ENCODE results near the gene QSOX2.

The QSOX2 gene

DNA sequence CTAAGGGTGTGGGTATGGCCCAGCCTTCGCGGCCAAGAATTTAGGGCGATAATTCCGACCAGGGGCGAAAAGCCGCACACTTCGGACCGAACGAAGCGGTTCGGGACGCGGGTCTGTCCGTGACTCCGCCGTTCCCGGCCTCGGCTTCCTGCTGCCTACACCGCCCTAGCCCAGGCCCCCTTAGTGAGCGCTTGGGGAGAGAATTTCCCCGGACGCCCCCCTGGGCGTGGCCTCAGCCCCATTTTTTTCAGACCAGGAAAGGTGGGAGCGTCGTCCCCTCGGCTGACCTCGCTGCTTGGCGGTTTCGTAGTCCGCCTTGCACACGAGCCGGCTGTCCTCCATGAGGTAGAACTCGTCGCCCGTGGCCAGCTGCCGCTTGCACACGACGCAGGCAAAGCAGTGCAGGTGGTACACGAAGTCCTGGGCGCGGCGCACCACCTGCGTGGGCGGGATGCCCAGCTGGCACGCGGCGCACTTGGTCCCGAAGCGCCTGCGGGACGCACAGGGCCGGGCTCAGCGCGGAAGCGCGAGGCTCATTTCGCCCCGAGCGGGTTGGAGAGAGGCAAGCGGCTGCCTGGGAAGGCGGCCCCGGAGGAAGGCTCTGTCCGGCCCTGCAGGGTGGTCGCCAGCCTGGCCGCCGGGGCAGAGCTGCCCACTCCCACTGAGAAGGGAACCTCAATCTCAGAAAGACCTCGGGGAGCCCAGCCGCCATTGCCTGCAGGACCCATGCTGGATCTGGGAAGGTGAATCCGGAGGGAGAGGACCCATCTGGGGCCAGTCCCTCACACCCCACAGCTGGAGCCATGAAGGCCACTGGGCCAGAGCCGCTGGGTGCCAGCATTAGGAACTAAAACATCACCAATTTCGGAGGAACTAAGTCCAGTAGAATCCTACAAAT lies 46.0 kb downstream of the QSOX2 start:
- H3K9me3 ChIP-seq (ENCODE audit: control insufficient read depth, insufficient read depth, low read length) = no peaks in the 10 kb centered on the region
- no peak overlapping the region for H3K4me3 ChIP-seq (ENCODE audit: low read length)
- no peaks in the 10 kb centered on the region for H3K36me3 ChIP-seq (ENCODE audit: control insufficient read depth, insufficient read depth, low read length)
- peaks cover 12% of the 10 kb centered on the region for H3K4me1 ChIP-seq (ENCODE audit: control insufficient read depth, insufficient read depth, low read length)
- WGBS (ENCODE audit: insufficient coverage, insufficient read length) = no CpG with 5 or more reads among the region's 71 CpGs
- no peak overlapping the region for H3K27ac ChIP-seq (ENCODE audit: low read length)
- DNase-seq (ENCODE audit: low read depth, low spot score) = no peak
- H3K27me3 ChIP-seq (ENCODE audit: control insufficient read depth, insufficient read depth, low read length) = peaks cover 93% of the 10 kb centered on the region

DNA sequence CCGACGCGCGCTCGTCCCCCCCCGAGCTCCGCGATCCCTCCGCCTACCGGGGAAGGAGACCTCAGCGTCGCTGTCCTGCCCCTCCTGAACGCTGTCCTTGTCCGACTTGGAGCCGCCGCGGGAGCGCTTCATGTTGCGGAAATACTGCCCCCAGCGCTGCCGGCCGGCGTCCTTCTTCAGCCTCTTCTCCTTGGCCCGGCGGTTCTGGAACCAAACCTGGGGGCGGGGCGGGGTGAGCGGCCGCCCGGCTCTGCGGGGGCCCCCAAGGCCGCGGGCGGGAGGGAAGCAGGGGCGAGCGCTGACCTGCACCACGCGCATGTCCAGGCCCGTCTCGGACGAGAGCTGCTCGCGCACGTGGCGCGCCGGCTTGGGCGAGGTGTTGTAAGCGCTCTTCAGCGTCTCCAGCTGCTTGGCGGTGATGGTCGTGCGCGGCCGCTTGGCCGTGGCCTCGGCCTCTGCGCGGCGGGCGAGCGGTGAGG lies 47.0 kb downstream of the QSOX2 start:
- Histone ChIP-seq H3K4me1 (ENCODE audit: control insufficient read depth, insufficient read depth, low read length) (peaks cover 12% of the 10 kb centered on the region), H3K9me3 (ENCODE audit: control insufficient read depth, insufficient read depth, low read length) (no peaks in the 10 kb centered on the region), H3K27me3 (ENCODE audit: control insufficient read depth, insufficient read depth, low read length) (peaks cover 91% of the 10 kb centered on the region), H3K36me3 (ENCODE audit: control insufficient read depth, insufficient read depth, low read length) (no peaks in the 10 kb centered on the region), H3K27ac (ENCODE audit: low read length) (no peak overlapping the region), H3K4me3 (ENCODE audit: low read length) (no peak overlapping the region; the same call in 1 of the 2 replicates)
- no peak for DNase-seq (ENCODE audit: low read depth, low spot score)
- WGBS (ENCODE audit: insufficient coverage, insufficient read length) = no CpG with 5 or more reads among the region's 62 CpGs

DNA sequence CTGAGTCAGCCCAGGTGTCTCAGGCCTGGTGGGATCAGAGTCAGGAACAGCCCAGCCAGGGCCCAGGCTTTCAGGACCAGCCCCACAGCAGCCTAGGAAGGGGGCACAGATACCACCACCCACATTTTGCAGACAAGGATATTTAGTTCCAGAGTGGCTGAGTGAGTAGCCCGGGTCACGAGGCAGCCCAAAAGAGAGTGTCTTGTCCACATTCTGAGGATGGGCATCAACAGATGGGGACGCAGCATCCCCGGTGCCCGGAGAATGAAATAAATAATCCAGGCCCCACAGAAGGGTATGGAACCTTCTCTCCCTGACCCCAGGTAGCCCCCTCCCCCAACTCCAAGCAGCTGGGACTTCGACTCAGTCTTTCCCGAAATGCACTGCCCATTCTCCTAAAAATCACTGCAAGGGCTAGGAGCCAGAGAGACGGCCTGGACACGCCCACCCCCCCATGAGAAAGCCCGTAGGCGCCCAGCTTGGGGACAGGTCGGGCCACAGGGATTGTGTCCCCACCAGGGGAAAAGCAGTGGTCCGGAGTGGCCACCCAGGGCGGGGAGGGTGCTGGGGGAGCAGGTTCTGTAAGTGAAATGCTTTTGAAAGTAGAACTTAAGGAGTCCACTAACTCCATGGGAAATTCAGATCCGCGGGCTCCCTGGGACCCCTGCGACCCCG lies 47.5 kb downstream of the QSOX2 start:
- no peak for DNase-seq (ENCODE audit: low read depth, low spot score)
- Histone ChIP-seq H3K4me3 (ENCODE audit: low read length) (no peak overlapping the region), H3K27ac (ENCODE audit: low read length) (no peak overlapping the region), H3K9me3 (ENCODE audit: control insufficient read depth, insufficient read depth, low read length) (no peaks in the 10 kb centered on the region), H3K36me3 (ENCODE audit: control insufficient read depth, insufficient read depth, low read length) (no peaks in the 10 kb centered on the region), H3K4me1 (ENCODE audit: control insufficient read depth, insufficient read depth, low read length) (peaks cover 10% of the 10 kb centered on the region), H3K27me3 (ENCODE audit: control insufficient read depth, insufficient read depth, low read length) (peaks cover 90% of the 10 kb centered on the region)
- WGBS (ENCODE audit: insufficient coverage, insufficient read length) = no CpG with 5 or more reads among the region's 18 CpGs

DNA sequence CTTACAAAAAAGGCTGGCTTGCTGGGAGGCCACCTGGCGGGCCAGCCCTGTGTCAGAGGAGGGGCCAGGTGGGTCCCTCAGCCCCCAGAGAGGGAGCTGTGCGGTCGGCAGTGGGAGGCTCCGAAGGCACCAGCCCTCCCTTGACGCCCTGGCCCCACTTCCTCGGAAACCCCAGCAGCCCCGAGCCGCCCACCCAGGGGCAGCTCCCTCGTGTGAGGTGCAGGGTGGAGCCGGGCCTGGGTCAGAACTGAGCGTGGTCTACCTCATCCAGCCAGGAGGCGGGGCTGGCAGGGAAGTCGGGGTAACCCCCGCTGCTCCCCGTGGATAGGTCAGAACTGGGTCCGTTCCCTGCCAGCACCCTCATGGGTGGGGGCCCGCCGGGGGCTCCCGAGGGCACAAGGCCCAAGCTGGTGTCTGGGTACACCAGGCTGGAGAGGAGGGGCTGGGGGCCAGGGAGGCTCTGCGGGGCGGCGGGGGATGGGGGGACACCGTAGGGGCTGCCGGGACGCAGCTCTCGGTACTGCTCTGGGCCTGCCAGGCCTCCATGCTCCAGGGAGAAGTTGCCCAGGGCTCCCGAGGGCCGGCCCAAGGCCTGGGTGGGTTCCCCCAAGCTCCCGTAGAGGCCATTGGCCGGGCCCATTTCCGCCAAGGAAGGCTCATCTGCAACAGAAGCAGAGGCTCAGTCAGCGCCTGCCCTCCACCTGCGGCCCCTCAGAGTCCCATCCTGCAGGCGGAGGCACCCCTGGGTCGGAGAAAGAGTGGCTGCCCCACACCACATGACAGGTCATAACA lies 48.3 kb downstream of the QSOX2 start:
- Histone ChIP-seq H3K27ac (ENCODE audit: low read length) (no peak overlapping the region), H3K36me3 (ENCODE audit: control insufficient read depth, insufficient read depth, low read length) (no peaks in the 10 kb centered on the region), H3K9me3 (ENCODE audit: control insufficient read depth, insufficient read depth, low read length) (no peaks in the 10 kb centered on the region), H3K27me3 (ENCODE audit: control insufficient read depth, insufficient read depth, low read length) (peaks cover 91% of the 10 kb centered on the region), H3K4me3 (ENCODE audit: low read length) (no peak overlapping the region), H3K4me1 (ENCODE audit: control insufficient read depth, insufficient read depth, low read length) (peaks cover 10% of the 10 kb centered on the region)
- WGBS (ENCODE audit: insufficient coverage, insufficient read length) = no CpG with 5 or more reads among the region's 35 CpGs
- DNase-seq (ENCODE audit: low read depth, low spot score) = no peak

DNA sequence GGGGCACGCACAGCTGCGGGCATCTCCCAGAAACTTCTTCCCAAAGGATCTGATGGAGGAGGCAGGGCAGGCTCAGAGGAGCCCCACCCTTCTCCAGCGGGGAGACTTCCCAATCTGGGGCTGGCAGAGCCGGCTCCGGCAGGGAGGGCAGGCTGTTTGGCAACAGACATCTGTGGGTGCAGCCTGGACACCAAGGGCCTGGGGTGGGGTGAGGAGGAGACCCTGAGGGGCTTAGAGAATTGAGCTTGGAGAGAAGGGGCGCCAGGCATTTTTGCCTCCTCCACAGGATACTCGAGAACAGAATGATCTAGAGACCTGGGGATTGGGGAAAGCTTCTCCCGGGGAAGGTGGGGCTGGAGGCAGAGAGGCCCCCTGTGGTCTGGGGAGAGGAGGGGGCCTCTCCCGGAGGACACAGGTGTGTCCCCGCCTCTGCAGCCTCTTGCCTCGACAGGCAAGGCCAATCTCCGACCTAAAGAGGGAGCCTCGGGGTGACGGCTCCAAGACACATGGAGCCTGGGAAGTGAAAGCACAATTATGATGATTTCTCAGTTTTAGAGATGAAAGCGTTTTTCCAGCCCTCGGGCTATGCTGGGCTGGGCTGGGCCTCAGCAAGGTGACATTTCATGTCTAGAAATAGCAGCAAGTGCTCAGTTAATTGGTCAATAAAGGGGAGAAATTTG lies 49.1 kb downstream of the QSOX2 start:
- H3K4me1 ChIP-seq (ENCODE audit: control insufficient read depth, insufficient read depth, low read length) = peaks cover 10% of the 10 kb centered on the region
- DNase-seq (ENCODE audit: low read depth, low spot score) = no peak
- no peak overlapping the region for H3K27ac ChIP-seq (ENCODE audit: low read length)
- H3K9me3 ChIP-seq (ENCODE audit: control insufficient read depth, insufficient read depth, low read length) = no peaks in the 10 kb centered on the region
- no peaks in the 10 kb centered on the region for H3K36me3 ChIP-seq (ENCODE audit: control insufficient read depth, insufficient read depth, low read length)
- peaks cover 91% of the 10 kb centered on the region for H3K27me3 ChIP-seq (ENCODE audit: control insufficient read depth, insufficient read depth, low read length)
- WGBS (ENCODE audit: insufficient coverage, insufficient read length) = no CpG with 5 or more reads among the region's 16 CpGs
- no peak overlapping the region for H3K4me3 ChIP-seq (ENCODE audit: low read length)

DNA sequence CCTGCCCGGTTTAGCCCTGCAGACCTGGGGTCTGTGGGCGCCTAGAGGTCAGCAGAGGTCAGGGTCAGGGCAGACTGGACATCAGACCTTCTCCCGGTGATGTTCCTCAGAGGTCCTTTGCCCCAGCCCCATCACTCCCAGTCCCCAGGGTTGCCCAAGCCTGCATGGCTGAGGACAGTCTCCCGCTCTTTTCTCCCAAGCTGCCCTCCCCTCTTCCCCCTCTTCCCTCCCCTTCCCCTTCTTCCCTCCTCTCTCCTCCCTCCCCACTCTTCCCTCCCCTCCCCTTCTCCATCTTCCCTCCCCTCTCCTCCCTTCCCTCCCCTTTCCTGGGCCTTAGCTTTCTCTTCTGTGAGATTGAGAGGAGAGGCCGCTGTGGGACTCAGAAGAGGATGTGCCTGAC lies 51.1 kb downstream of the QSOX2 start:
- Histone ChIP-seq H3K4me1 (ENCODE audit: control insufficient read depth, insufficient read depth, low read length) (peaks cover 10% of the 10 kb centered on the region), H3K4me3 (ENCODE audit: low read length) (no peak overlapping the region), H3K9me3 (ENCODE audit: control insufficient read depth, insufficient read depth, low read length) (no peaks in the 10 kb centered on the region), H3K27ac (ENCODE audit: low read length) (no peak overlapping the region), H3K36me3 (ENCODE audit: control insufficient read depth, insufficient read depth, low read length) (no peaks in the 10 kb centered on the region), H3K27me3 (ENCODE audit: control insufficient read depth, insufficient read depth, low read length) (peaks cover 78% of the 10 kb centered on the region)
- no peak for DNase-seq (ENCODE audit: low read depth, low spot score)
- WGBS (ENCODE audit: insufficient coverage, insufficient read length) = no CpG with 5 or more reads among the region's 5 CpGs

DNA sequence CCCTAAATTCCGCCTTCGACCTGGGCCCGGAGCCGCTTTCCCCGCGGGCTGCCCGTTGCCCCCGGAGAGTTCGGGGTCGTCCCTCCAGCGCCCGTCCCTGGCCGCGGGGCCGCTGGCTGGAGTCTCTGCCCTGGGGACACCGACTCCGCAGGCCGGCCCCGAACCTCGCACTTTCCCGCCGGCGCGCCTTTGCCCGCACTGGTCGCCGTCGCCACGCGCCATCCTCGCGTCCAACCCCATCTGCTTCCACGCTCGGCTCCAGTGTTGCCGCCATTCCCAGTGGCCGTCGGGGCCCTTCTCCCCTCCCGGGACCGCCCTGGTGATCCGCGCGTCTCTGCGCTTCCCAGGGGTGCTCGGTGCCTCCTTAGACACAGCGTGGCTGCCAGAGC lies 51.7 kb downstream of the QSOX2 start:
- WGBS (ENCODE audit: insufficient coverage, insufficient read length) = no CpG with 5 or more reads among the region's 45 CpGs
- Histone ChIP-seq H3K9me3 (ENCODE audit: control insufficient read depth, insufficient read depth, low read length) (no peaks in the 10 kb centered on the region), H3K27me3 (ENCODE audit: control insufficient read depth, insufficient read depth, low read length) (peaks cover 73% of the 10 kb centered on the region), H3K36me3 (ENCODE audit: control insufficient read depth, insufficient read depth, low read length) (no peaks in the 10 kb centered on the region), H3K4me3 (ENCODE audit: low read length) (peak overlapping the region; percentile 11; the same call in 1 of the 2 replicates), H3K4me1 (ENCODE audit: control insufficient read depth, insufficient read depth, low read length) (peaks cover 10% of the 10 kb centered on the region), H3K27ac (ENCODE audit: low read length) (no peak overlapping the region)
- no peak for DNase-seq (ENCODE audit: low read depth, low spot score)

DNA sequence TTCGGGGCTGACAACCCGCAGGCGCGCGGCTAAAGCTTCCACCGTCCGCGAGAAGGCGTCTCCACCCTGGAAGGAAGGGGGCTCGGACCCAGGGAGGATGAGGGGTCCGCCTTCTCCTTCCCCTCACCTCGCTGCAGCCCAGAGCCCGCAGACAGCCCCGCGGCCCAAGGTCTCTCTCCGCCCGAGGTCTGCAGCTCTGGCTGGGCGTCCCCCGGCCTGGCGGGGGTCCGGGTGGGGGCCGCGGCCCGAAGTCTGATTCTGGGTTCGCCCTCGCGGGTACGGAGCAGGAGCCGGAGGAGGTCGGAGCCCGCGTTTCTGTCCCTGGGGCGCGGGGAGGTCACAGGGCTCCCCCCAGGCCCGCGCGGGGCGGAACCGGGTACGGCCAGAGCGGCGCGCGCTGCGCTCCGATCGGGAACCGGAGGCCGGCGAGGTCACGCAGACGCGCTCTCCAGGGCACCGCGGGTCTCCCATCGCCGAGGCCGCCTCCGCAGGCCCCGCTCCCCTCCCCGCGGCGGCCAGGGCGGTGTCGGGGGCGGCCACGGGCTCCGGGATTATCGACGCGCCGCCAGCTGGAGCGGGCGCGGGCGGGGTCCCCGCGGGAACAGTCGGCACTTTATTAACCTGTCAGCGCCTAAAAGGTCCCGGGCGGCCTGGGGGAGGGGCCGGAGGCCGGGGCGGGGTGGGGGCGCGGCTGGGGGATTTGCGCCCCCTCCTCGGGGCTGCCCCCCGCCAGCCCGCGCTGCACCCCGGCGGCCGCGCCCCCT lies 52.3 kb downstream of the QSOX2 start:
- no peak for DNase-seq (ENCODE audit: low read depth, low spot score)
- Histone ChIP-seq H3K9me3 (ENCODE audit: control insufficient read depth, insufficient read depth, low read length) (no peaks in the 10 kb centered on the region), H3K4me1 (ENCODE audit: control insufficient read depth, insufficient read depth, low read length) (peaks cover 8% of the 10 kb centered on the region), H3K27me3 (ENCODE audit: control insufficient read depth, insufficient read depth, low read length) (peaks cover 67% of the 10 kb centered on the region), H3K27ac (ENCODE audit: low read length) (no peak overlapping the region), H3K4me3 (ENCODE audit: low read length) (peak overlapping the region; percentile 15; the same call in 1 of the 2 replicates), H3K36me3 (ENCODE audit: control insufficient read depth, insufficient read depth, low read length) (no peaks in the 10 kb centered on the region)
- no CpG with 5 or more reads among the region's 96 CpGs for WGBS (ENCODE audit: insufficient coverage, insufficient read length)

DNA sequence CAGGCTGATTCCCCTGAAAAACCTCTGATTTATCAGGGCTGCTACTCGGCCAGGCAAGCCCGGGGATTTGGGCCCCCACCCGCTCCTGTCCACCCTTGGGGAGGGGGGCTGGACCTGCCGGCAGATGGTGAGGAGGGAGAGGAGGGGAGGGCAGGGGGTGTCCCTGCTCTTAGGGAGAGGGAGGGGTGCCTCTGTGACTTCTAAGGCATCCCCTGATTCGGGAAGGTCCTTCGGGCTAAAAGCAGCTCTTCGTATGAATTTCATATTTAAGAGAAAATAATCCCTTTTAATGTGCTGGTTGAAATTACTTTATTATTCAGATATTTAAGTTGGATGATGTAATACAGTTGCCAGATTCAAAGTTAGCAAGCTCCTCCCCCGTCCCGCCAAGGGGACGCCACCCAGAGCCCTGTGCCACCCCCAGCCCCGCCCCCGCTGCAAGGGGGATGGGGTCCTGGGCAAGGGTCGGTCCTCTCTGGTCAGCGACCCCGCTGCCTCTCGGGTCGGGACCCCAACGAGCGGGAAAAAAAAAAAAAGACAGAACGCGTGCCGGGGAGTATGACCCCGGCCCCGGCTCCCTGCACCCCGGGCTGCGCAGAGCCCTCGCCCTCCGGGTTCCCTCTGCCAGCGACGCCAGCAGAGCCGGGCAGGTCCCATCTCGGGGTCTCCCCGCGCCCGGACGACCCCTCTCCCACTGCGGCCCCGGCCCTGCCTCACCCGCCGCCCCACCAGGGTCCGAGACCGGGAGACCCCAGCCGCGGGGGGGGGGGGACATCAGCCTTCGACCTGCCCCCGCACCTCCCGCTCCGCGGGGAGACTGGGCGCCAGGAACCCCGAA lies 53.1 kb downstream of the QSOX2 start:
- peaks cover 59% of the 10 kb centered on the region for H3K27me3 ChIP-seq (ENCODE audit: control insufficient read depth, insufficient read depth, low read length)
- H3K9me3 ChIP-seq (ENCODE audit: control insufficient read depth, insufficient read depth, low read length) = no peaks in the 10 kb centered on the region
- DNase-seq (ENCODE audit: low read depth, low spot score) = no peak
- no peak overlapping the region; the same call in 1 of the 2 replicates for H3K4me3 ChIP-seq (ENCODE audit: low read length)
- no peak overlapping the region for H3K27ac ChIP-seq (ENCODE audit: low read length)
- no peaks in the 10 kb centered on the region for H3K36me3 ChIP-seq (ENCODE audit: control insufficient read depth, insufficient read depth, low read length)
- H3K4me1 ChIP-seq (ENCODE audit: control insufficient read depth, insufficient read depth, low read length) = peaks cover 8% of the 10 kb centered on the region
- WGBS (ENCODE audit: insufficient coverage, insufficient read length) = no CpG with 5 or more reads among the region's 51 CpGs
